Smooth muscle cell (in vitro differentiated cells): Measurements from ENCODE around the gene PRSS22. TPM values are rescaled to one million over a fixed set of nuclear protein-coding genes. Genes with fewer than 3 reads are reported as not detected.

ENCODE experiments used
- DNase-seq: peaks from one replicate; lab custom pipeline; 2025; ENCODE audit not compliant: unreplicated experiment; lab: John Stamatoyannopoulos, UW
- H2AFZ ChIP-seq: fragments of 200-600 bp; sonication (generic); 2 replicates; pipeline ENCODE4 v1.6.0; 2016; ENCODE audit warnings: antibody characterized with exemption, low read depth, mild to moderate bottlenecking
- H3F3A ChIP-seq: fragments of 200-600 bp; sonication (generic); 2 replicates; pipeline ENCODE4 v1.6.0; 2017; ENCODE audit warnings: antibody characterized with exemption, low read depth
- H3K27ac ChIP-seq: fragments of 200-600 bp; sonication (generic); 2 replicates; pipeline ENCODE4 v1.5.1; 2016; ENCODE audit warnings: low read depth, mild to moderate bottlenecking
- H3K27me3 ChIP-seq: fragments of 200-600 bp; sonication (generic); 2 replicates; pipeline ENCODE4 v1.6.1; 2016; ENCODE audit warnings: low read depth, mild to moderate bottlenecking
- H3K36me3 ChIP-seq: fragments of 200-600 bp; sonication (generic); 2 replicates; pipeline ENCODE4 v1.5.1; 2016; ENCODE audit warnings: low read depth
- H3K4me1 ChIP-seq: fragments of 200-600 bp; sonication (generic); 2 replicates; pipeline ENCODE4 v1.5.1; 2016; ENCODE audit warnings: low read depth
- H3K4me2 ChIP-seq: fragments of 200-600 bp; sonication (generic); 2 replicates; pipeline ENCODE4 v1.6.0; 2016; ENCODE audit warnings: mild to moderate bottlenecking
- H3K4me3 ChIP-seq: fragments of 200-600 bp; sonication (generic); 2 replicates; pipeline ENCODE4 v1.5.1; 2016; ENCODE audit warnings: mild to moderate bottlenecking
- H3K79me2 ChIP-seq: fragments of 200-600 bp; sonication (generic); 2 replicates; pipeline ENCODE4 v1.6.0; 2016; ENCODE audit warnings: low read depth, mild to moderate bottlenecking
- H3K9ac ChIP-seq: fragments of 200-600 bp; sonication (generic); 2 replicates; pipeline ENCODE4 v1.6.0; 2016; ENCODE audit warnings: low read depth
- H3K9me3 ChIP-seq: fragments of 200-600 bp; sonication (generic); replicated peaks from 2 replicates; pipeline ENCODE4 v1.5.1; 2016; ENCODE audit warnings: low read depth
- H4K20me1 ChIP-seq: fragments of 200-600 bp; sonication (generic); 2 replicates; pipeline ENCODE4 v1.6.0; 2016; ENCODE audit warnings: low read depth
- WGBS: methylation state at CpG from one replicate; pipeline ENCODE4 v1.1.7; 2016; ENCODE audit warnings: low lambda C conversion rate; 5-methylcytosine and 5-hydroxymethylcytosine counted together
- polyA plus RNA-seq: library from polyadenylated mRNA; unstranded; fragments of >200 nt; fragmentation: Nextera tagmentation; extraction: Ambion mirVana; gene quantifications from 2 replicates; pipeline ENCODE4 v1.2.1, GENCODE V29; 2016
- total RNA-seq: library from RNA; depleted of rRNA; stranded (reverse); fragments of >200 nt; gene quantifications from 2 replicates; pipeline ENCODE4 v1.2.3, GENCODE V29; 2014
- TF ChIP-seq, protein P1 (sequence below): fragments of 200-600 bp; sonication (generic); IDR thresholded peaks from 2 replicates; pipeline ENCODE4 v1.5.1; 2017; ENCODE audit warnings: borderline replicate concordance, mild to moderate bottlenecking, antibody characterized with exemption; ENCODE audit not compliant: insufficient read depth, poor library complexity, severe bottlenecking

PRSS22 gene
- total and polyA plus RNA-seq, 2 experiments from 2014 or later, result 0.79 to 2.2 TPM

DNA sequence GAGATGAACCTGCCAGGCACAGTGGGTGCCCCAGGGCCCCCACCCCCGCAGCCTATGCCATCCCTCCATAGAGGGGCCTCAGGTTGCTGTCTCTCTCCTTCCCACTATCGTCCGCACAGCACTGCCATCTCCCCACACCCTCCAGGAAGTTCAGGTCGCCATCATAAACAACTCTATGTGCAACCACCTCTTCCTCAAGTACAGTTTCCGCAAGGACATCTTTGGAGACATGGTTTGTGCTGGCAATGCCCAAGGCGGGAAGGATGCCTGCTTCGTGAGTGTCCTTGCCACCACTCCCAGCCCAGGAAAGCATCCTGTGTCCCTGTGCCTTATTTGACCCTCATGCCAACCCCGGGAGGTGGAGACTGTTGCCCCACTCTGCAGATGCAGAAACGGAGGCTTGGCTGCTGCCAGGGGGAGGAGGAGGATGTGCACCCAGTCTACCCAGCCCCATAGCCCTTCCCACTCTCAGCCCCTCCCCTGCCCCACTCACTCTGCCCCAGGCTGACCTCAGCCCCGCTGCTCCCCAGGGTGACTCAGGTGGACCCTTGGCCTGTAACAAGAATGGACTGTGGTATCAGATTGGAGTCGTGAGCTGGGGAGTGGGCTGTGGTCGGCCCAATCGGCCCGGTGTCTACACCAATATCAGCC lies 37.0 kb downstream of the PRSS22 start:
- Histone ChIP-seq H3K27me3 (no peaks in the 10 kb centered on the region), H3K36me3 (no peaks in the 10 kb centered on the region), H3K79me2 (no peaks in the 10 kb centered on the region), H3K9me3 (no peaks in the 10 kb centered on the region), H2AFZ (no peak overlapping the region), H3F3A (no peaks in the 10 kb centered on the region), H4K20me1 (no peaks in the 10 kb centered on the region), H3K9ac (no peak overlapping the region), H3K4me1 (no peaks in the 10 kb centered on the region), H3K27ac (no peak overlapping the region), H3K4me2 (no peak overlapping the region), H3K4me3 (no peak overlapping the region)
- WGBS, result 92% methylated on average over 14 of the region's 14 CpGs
- TF ChIP-seq, protein P1, sequence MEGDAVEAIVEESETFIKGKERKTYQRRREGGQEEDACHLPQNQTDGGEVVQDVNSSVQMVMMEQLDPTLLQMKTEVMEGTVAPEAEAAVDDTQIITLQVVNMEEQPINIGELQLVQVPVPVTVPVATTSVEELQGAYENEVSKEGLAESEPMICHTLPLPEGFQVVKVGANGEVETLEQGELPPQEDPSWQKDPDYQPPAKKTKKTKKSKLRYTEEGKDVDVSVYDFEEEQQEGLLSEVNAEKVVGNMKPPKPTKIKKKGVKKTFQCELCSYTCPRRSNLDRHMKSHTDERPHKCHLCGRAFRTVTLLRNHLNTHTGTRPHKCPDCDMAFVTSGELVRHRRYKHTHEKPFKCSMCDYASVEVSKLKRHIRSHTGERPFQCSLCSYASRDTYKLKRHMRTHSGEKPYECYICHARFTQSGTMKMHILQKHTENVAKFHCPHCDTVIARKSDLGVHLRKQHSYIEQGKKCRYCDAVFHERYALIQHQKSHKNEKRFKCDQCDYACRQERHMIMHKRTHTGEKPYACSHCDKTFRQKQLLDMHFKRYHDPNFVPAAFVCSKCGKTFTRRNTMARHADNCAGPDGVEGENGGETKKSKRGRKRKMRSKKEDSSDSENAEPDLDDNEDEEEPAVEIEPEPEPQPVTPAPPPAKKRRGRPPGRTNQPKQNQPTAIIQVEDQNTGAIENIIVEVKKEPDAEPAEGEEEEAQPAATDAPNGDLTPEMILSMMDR, result no peak
- no peak for DNase-seq

GRCh38 chr16:2819939-2820835 lies 37.8 kb downstream of the PRSS22 start:
- DNase-seq, result no peak
- H3K9ac ChIP-seq, result no peak overlapping the region
- no peaks in the 10 kb centered on the region for H3K79me2 ChIP-seq
- no peak overlapping the region for H3K4me2 ChIP-seq
- no peak overlapping the region for H3K27ac ChIP-seq
- TF ChIP-seq, protein P1, result no peak
- 80% methylated on average over 17 of the region's 17 CpGs for WGBS
- no peaks in the 10 kb centered on the region for H3K9me3 ChIP-seq
- H3K27me3 ChIP-seq, result no peaks in the 10 kb centered on the region
- no peak overlapping the region for H2AFZ ChIP-seq
- no peaks in the 10 kb centered on the region for H3K4me1 ChIP-seq
- H3F3A ChIP-seq, result no peaks in the 10 kb centered on the region
- H3K4me3 ChIP-seq, result no peak overlapping the region
- H3K36me3 ChIP-seq, result no peaks in the 10 kb centered on the region
- H4K20me1 ChIP-seq, result no peaks in the 10 kb centered on the region

GRCh38 chr16:2819179-2819938 lies 38.6 kb downstream of the PRSS22 start:
- no peak for DNase-seq
- 92% methylated on average over 18 of the region's 18 CpGs for WGBS

More at GRCh38 chr16:2819179-2819938, 38.6 kb downstream of the PRSS22 start:
- Histone ChIP-seq H3F3A (no peaks in the 10 kb centered on the region), H3K4me1 (no peaks in the 10 kb centered on the region), H3K27me3 (no peaks in the 10 kb centered on the region), H3K9me3 (no peaks in the 10 kb centered on the region), H3K4me2 (no peak overlapping the region), H3K27ac (no peak overlapping the region), H3K4me3 (no peak overlapping the region), H3K79me2 (no peaks in the 10 kb centered on the region), H2AFZ (no peak overlapping the region), H3K9ac (no peak overlapping the region), H4K20me1 (no peaks in the 10 kb centered on the region), H3K36me3 (no peaks in the 10 kb centered on the region)
- TF ChIP-seq, protein P1, result no peak
